ENCODE measurements around the gene MMP28.

DNA sequence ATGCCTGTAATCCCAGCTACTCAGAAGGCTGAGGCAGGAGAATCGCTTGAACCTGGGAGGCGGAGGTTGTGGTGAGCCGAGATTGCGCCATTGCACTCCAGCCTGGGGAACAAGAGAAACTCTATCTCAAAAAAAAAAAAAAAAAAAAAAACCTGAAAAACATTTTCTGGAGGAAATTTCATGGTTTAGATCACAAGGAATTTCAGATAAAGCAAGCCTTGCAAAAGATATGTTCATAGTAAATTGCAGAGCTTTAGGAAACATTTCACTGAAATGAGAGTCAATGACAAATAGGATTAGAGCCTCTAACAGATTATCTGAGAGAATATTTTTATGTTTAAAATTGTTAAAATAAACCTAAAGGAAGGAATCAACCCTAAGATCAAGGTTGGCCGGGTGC is 17.0 kb upstream of the MMP28 start:
- TF ChIP-seq, protein P1, sequence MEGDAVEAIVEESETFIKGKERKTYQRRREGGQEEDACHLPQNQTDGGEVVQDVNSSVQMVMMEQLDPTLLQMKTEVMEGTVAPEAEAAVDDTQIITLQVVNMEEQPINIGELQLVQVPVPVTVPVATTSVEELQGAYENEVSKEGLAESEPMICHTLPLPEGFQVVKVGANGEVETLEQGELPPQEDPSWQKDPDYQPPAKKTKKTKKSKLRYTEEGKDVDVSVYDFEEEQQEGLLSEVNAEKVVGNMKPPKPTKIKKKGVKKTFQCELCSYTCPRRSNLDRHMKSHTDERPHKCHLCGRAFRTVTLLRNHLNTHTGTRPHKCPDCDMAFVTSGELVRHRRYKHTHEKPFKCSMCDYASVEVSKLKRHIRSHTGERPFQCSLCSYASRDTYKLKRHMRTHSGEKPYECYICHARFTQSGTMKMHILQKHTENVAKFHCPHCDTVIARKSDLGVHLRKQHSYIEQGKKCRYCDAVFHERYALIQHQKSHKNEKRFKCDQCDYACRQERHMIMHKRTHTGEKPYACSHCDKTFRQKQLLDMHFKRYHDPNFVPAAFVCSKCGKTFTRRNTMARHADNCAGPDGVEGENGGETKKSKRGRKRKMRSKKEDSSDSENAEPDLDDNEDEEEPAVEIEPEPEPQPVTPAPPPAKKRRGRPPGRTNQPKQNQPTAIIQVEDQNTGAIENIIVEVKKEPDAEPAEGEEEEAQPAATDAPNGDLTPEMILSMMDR (IDR thresholded peaks at IDR 0.05; ENCODE audit: low read length): no peak
- TF ChIP-seq EZH2 (IDR thresholded peaks at IDR 0.05; ENCODE audit: borderline replicate concordance, low read length): no peak
